ENCODE data around the gene TCP11L2. TPM values are rescaled to one million over a fixed set of nuclear protein-coding genes. Genes with fewer than 3 reads are reported as not detected.
"Not testable (repeated sequence)": the region's sequence is repeated elsewhere in the genome, so short reads cannot be mapped to it uniquely, and the experiment has no call there.

The TCP11L2 gene
- total and polyA plus RNA-seq, 4 donors: 2.5 to 98.1 (median 5.9) TPM

GRCh38 chr12:106311139-106311538, 8.6 kb downstream of the TCP11L2 start:
- Histone ChIP-seq H3K9me3 (ENCODE audit: control insufficient read depth in 4 of 4, low read length in 3 of 4) (no peaks in the 10 kb centered on the region), H3K27ac (ENCODE audit: low read depth in 1 of 2, low read length in 2 of 2) (no peak overlapping the region), H3K4me3 (ENCODE audit: low read depth in 1 of 3, low read length in 3 of 3) (no peak overlapping the region), H3K4me1 (ENCODE audit: control insufficient read depth in 4 of 4, insufficient read depth in 4 of 4, low read length in 3 of 4) (no peaks in the 10 kb centered on the region), H3K36me3 (ENCODE audit: control insufficient read depth in 4 of 4, insufficient read depth in 3 of 4, low read depth in 1 of 4, low read length in 3 of 4) (peaks cover 3 to 8% (median 7%) of the 10 kb centered on the region in 4 donors), H3K27me3 (ENCODE audit: control insufficient read depth in 4 of 4, insufficient read depth in 4 of 4, low read length in 3 of 4) (no peaks in the 10 kb centered on the region), H3K9ac (ENCODE audit: low read depth in 1 of 2, low read length in 2 of 2) (no peak overlapping the region)
- 76% methylated on average over 8 of the region's 8 CpGs for WGBS
- TF ChIP-seq YY1 (IDR thresholded peaks at IDR 0.05): no peak
- TF ChIP-seq JUND (IDR thresholded peaks at IDR 0.05): no peak
- no peak for TF ChIP-seq GABPA (IDR thresholded peaks at IDR 0.05 in 1 of 2, conservative IDR thresholded peaks at IDR 0.05 in 1 of 2)
- TF ChIP-seq MAX (IDR thresholded peaks at IDR 0.05): no peak
- no peak for TF ChIP-seq CTCF (IDR thresholded peaks at IDR 0.05; ENCODE audit: low read depth, low read length, missing input control)
- TF ChIP-seq FOXA1 (IDR thresholded peaks at IDR 0.05): no peak
- TF ChIP-seq TAF1 (conservative IDR thresholded peaks at IDR 0.05): no peak
- TF ChIP-seq RXRA (IDR thresholded peaks at IDR 0.05): no peak
- TF ChIP-seq ATF3 (IDR thresholded peaks at IDR 0.05): no peak
- no peak for TF ChIP-seq ZBTB33 (IDR thresholded peaks at IDR 0.05)
- no peak for TF ChIP-seq EGR1 (IDR thresholded peaks at IDR 0.05; ENCODE audit: low read depth in 2 of 2)
- no peak for TF ChIP-seq REST (IDR thresholded peaks at IDR 0.05)
- TF ChIP-seq RAD21 (IDR thresholded peaks at IDR 0.05): no peak
- TF ChIP-seq FOXA2 (IDR thresholded peaks at IDR 0.05): no peak
- TF ChIP-seq HNF4A (conservative IDR thresholded peaks at IDR 0.05): no peak
- no peak for DNase-seq (ENCODE audit: low spot score)

GRCh38 chr12:106313413-106313812, 10.9 kb downstream of the TCP11L2 start:
- not testable (repeated sequence) for H3K4me3 ChIP-seq (ENCODE audit: low read depth in 1 of 3, low read length in 3 of 3); H3K27ac ChIP-seq (ENCODE audit: low read depth in 1 of 2, low read length in 2 of 2); DNase-seq (ENCODE audit: low spot score); H3K9me3 ChIP-seq (ENCODE audit: control insufficient read depth in 4 of 4, low read length in 3 of 4); H3K9ac ChIP-seq (ENCODE audit: low read depth in 1 of 2, low read length in 2 of 2); H3K27me3 ChIP-seq (ENCODE audit: control insufficient read depth in 4 of 4, insufficient read depth in 4 of 4, low read length in 3 of 4); H3K4me1 ChIP-seq (ENCODE audit: control insufficient read depth in 4 of 4, insufficient read depth in 4 of 4, low read length in 3 of 4)
- peaks cover 3 to 12% (median 8%) of the 10 kb centered on the region in 4 donors for H3K36me3 ChIP-seq (ENCODE audit: control insufficient read depth in 4 of 4, insufficient read depth in 3 of 4, low read depth in 1 of 4, low read length in 3 of 4)
- 70% methylated on average over 4 of the region's 4 CpGs for WGBS

Measured in liver (tissue), 9 donors.